ENCODE measurements around the gene CDC5L. TPM values are rescaled to one million over a fixed set of nuclear protein-coding genes. Genes with fewer than 3 reads are reported as not detected.
A peak's percentile ranks its signal among the peaks of the same experiment; 100 is the strongest.

Gene CDC5L
- total and polyA plus RNA-seq, 8 donors, result 2.9 to 11.4 (median 7.5) TPM

- no peak for DNase-seq
- WGBS, 2 donors, result 49 to 52% methylated on average over 5 of the region's 5 CpGs
- intact Hi-C loops (cut with DNase I), result no loop called here
- peak overlapping the region in 3 of 4 donors; percentile 57 to 93 (median 79) for H3K4me3 ChIP-seq
- no peaks in the 10 kb centered on the region for H3K9me3 ChIP-seq
- H3K36me3 ChIP-seq, result peaks cover 0 to 15% (median 14%) of the 10 kb centered on the region in 3 donors
- no peaks in the 10 kb centered on the region for H3K27me3 ChIP-seq
- no peak overlapping the region for H3K27ac ChIP-seq
- H3K4me1 ChIP-seq, result peaks cover 0 to 28% (median 17%) of the 10 kb centered on the region in 3 donors
- no peak for ATAC-seq
- no peak for FAIRE-seq
- TF ChIP-seq, protein P1, sequence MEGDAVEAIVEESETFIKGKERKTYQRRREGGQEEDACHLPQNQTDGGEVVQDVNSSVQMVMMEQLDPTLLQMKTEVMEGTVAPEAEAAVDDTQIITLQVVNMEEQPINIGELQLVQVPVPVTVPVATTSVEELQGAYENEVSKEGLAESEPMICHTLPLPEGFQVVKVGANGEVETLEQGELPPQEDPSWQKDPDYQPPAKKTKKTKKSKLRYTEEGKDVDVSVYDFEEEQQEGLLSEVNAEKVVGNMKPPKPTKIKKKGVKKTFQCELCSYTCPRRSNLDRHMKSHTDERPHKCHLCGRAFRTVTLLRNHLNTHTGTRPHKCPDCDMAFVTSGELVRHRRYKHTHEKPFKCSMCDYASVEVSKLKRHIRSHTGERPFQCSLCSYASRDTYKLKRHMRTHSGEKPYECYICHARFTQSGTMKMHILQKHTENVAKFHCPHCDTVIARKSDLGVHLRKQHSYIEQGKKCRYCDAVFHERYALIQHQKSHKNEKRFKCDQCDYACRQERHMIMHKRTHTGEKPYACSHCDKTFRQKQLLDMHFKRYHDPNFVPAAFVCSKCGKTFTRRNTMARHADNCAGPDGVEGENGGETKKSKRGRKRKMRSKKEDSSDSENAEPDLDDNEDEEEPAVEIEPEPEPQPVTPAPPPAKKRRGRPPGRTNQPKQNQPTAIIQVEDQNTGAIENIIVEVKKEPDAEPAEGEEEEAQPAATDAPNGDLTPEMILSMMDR (IDR thresholded peaks at IDR 0.05), result no peak
Observed at GRCh38 chr6:44388887-44389286, 1.4 kb downstream of the CDC5L start.

- TF ChIP-seq, protein P1 (IDR thresholded peaks at IDR 0.05), result no peak
- DNase-seq (no peak), FAIRE-seq (no peak), ATAC-seq (no peak)
- H3K36me3 ChIP-seq, result peaks cover 0 to 24% (median 18%) of the 10 kb centered on the region in 3 donors
- intact Hi-C loops (cut with DNase I), result no loop called here
- no peaks in the 10 kb centered on the region for H3K27me3 ChIP-seq
- no peak overlapping the region for H3K4me3 ChIP-seq
- no peak overlapping the region for H3K27ac ChIP-seq
- H3K4me1 ChIP-seq, result peaks cover 0 to 28% (median 17%) of the 10 kb centered on the region in 3 donors
- no peaks in the 10 kb centered on the region for H3K9me3 ChIP-seq
- WGBS, 2 donors, result 90 to 92% methylated on average over 1 of the region's 1 CpG
Observed at GRCh38 chr6:44390158-44390683, 2.7 kb downstream of the CDC5L start.

DNA sequence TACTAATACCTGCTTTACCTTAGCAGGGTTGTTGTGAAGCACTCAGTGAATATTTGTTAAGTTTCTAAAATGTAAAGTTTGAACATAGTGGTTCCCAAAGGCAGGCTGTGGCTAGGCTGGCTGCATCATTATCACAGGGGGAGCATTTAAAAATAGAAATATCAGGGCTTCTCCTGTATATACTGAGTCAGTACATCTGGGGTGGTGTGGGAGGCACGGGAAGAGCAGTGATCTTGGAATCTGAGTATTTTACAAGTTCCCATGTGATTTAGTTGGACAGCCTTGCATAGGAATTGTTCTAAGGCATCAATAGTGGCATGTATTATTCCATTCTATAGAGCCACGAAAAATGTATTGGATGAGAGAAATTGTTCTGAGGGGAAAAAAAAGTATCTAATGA, 8.0 kb downstream of the CDC5L start:
- DNase-seq, result no peak
- ATAC-seq, result no peak
- 79 to 83% methylated on average over 2 of the region's 2 CpGs for WGBS, 2 donors
- intact Hi-C loops (cut with DNase I), result no loop called here
- H3K4me1 ChIP-seq, result peaks cover 4 to 12% (median 5%) of the 10 kb centered on the region in 3 donors
- no peaks in the 10 kb centered on the region for H3K9me3 ChIP-seq
- no peak overlapping the region for H3K27ac ChIP-seq
- peaks cover 0 to 46% (median 25%) of the 10 kb centered on the region in 3 donors for H3K36me3 ChIP-seq
- H3K27me3 ChIP-seq, result no peaks in the 10 kb centered on the region
- FAIRE-seq, result no peak
- H3K4me3 ChIP-seq, result no peak overlapping the region
- TF ChIP-seq, protein P1 (IDR thresholded peaks at IDR 0.05), result no peak

DNA sequence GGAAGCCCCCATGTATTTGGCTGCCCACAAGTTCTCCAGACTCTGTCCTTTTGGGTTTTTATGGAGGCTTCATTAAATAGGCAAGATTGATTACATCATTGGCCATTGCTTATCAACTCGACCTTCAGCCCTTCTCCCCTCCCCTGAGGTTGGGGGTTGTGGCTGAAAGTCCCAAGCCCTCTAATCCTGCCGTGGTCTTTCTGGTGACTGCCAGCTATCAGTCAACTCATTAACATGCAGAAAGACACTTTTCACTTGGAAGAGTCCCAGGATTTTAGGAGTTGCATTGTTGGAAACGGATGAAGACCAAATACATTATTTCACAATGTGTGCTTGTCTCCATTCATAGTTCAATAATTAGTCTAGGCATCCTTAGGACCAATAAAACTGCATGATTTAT, 9.5 kb downstream of the CDC5L start:
- intact Hi-C loops (cut with DNase I), result no loop called here
- H3K36me3 ChIP-seq, result peaks cover 0 to 46% (median 25%) of the 10 kb centered on the region in 3 donors
- no peaks in the 10 kb centered on the region for H3K27me3 ChIP-seq

More for the DNA sequence above, 9.5 kb downstream of the CDC5L start:
- no peaks in the 10 kb centered on the region for H3K9me3 ChIP-seq
- no peak overlapping the region for H3K27ac ChIP-seq
- DNase-seq (no peak), ATAC-seq (no peak), FAIRE-seq (no peak)
- no peak overlapping the region for H3K4me3 ChIP-seq
- peaks cover 4 to 11% (median 5%) of the 10 kb centered on the region in 3 donors for H3K4me1 ChIP-seq
- WGBS, 2 donors, result 24% methylated on average over 3 of the region's 3 CpGs
- TF ChIP-seq, protein P1 (IDR thresholded peaks at IDR 0.05), result no peak
